GM21619 (cell line): ENCODE data around the gene ASPG.

ENCODE experiments used
- ATAC-seq: cut with Tn5 transposase; IDR thresholded peaks from one replicate; pipeline ENCODE4 v1.9.1; 2021; ENCODE audit not compliant: unreplicated experiment

Gene ASPG

DNA sequence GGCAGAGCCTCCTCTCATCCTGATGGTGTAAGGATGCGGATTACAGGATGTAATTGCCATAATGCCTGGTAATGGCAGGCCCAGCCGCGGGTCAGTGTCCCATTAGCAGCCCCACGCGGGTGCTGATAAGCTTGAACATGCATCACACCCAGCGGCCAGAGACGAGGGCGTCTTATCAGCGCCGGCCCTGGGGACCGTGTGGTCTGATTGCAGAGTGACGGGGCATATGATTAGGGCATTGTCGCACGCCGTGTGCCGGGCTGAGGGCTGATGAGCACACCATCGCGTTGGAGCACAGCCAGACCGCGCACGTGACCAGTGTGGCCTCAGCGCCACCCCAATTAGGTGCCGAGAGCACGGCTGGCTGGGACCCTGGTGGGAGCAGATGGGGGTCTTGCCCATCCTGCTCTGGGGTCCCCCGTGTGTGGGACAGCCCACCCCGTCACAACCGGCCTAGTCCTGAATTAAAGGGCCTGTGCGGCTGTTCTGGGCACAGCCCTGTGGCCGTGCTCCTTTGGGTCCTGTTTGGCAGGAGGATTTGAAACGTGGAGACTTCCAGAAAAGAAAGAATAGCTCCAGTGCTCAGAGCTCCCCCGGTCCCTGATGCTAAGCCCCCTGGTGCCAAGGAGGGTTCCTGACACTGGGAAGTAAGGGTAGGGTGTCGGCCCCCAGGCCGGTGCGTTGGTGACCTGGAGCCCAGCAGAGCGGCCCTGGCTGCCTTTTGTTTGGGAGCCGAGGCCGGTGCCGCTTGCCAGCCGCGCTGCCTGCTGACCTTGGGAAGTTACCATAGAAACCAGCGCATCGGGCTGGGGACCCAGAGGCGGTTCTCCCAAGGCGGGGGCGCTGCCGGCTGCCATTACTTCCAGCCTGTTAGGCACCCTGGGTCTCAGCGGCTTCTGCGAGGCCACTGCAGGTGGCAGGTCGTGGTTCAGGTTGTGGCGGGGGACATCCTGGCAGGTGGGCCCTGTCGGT lies 73.6 kb downstream of the ASPG start:
- no peak for ATAC-seq

DNA sequence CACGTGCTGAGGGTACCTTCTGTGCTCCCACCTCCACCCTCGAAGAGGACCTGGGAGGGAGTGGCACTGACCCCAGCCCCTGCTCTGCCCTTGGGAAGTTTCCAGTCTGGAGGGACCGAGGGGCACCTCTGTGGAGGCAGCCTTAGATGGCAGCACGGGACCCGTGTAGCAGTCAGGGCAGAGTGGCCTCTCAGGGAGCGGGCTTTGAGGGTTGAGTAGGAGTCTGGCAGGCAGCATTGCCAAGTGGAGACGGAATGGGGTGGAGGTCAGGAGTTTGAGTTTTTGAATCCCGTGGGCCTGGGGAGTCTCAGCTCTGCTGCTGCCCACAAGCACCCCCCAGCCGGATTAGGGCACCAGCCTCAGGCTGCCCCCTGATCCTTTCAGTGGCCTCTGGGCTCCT lies 74.5 kb downstream of the ASPG start:
- no peak for ATAC-seq

DNA sequence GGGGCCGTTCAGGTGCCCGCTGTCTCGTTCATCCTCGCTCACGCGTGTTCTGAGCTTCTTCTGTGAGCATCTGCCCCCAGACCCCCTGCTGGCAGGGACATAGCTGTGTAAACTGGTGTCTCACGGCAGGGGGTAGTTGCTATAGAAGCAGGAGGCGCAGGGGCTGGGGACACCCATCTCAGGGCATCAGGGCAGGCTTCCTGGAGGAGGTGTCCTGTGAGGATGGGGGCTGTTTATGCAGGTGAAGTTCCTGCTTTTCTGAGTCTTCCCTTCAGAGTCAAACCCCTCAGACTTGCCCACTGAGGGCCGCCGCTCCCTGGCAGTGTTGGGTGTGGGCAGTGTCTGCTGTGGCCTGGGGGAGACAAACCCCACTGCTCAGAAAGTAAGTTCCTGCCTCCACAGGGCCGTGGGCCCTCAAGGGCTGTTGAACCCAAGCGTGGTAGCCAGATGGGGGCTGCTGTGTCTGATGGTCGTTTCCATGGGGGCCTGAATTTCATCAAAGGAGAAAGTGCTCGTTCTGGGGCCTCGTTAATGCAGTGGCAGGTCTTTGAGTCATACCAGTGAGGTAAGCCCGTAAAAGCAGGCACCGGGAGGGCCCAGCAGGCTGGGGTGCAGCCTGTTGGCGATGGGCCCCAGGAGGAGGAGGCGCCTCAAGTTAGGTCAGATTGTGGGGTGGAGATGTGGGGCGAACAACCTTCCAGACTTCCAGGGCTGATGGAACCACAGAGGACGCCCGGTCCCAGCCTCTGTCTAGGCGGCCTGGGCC lies 76.3 kb downstream of the ASPG start:
- ATAC-seq, result no peak

DNA sequence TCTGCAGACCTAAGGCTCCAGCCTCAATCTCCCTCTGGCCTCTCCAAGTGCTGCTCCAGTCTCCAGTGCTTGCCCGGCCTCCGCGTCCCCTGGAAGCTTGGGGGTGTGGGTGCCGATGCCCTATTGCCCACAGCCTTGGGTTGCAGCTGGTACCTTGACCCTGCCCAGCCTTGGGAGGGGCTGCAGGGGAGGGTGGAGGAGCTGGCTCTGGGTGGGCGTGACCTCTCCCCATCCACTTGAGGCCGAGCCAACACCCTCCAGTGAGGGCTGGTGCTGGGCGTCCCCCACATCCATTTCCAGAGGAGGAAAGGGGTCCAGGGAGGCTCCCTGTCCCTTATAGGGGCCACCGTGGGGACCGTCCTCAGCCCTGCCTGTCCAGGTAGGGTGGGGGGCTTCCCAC lies 77.0 kb downstream of the ASPG start:
- no peak for ATAC-seq

DNA sequence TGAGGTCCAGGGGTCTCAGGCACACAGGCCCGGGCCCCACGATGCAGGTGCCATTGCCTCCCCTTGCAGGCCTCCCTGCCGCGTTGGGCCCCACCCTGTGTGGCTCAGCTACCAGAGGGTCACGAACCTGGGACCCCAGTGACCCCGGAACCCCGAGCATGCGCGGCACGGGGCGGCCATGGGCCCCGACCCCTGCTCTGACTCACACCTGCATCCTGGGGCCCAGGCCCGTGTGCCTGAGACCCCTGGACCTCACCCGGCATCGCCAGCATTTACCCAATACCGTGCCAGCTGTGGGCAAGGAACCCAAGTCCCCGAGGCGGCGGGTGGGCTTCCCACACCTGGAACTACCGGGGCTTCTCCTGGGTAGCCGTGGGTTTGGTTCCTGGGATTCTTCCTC lies 78.0 kb downstream of the ASPG start:
- ATAC-seq, result no peak

DNA sequence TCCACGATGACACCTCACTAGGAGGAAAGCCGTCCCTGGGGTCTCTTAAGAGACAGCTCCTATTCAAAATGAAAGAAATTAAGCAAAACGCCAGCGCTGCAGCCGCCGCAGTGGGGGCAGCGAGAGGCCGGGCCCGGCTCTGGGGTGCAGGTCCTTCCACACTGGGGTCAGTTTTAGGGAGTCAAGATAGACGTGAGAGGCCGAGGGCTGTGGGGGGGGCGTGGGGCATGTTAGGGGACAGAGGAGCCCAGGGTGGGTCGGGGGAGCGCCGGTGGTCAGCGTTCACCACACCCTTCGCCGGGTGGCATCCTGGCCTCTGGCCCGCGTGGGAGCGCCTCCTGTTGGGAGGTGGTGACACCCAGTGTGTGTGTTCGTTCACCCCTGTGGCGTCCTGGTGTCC lies 78.5 kb downstream of the ASPG start:
- ATAC-seq, result no peak

DNA sequence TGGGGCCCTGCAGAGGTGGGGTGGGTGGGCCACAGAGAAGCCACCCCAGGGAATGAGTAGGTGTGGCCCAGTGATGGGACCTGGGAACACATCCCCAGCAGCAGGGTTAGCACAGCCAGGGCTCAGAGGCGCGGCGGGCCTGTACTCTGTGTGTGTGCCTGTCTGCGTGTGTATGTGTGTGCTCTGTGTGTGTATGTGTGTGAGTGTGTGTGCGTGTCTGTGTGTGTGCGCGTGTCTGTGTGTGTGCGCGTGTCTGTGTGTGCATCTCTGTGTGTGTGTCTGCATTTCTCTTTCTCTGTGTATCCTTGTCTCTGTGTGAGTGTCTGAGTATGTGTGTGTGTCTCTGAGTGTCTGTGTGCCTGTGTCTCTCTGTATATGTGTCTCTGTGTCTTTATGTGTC lies 79.0 kb downstream of the ASPG start:
- no peak for ATAC-seq
